Thyroid gland (tissue), 4 donors: ENCODE data around the gene SLC35B4. TPM values are rescaled to one million over a fixed set of nuclear protein-coding genes. Genes with fewer than 3 reads are reported as not detected.

Source experiments
- DNase-seq, 2 donors: peaks; one replicate each; pipeline ENCODE4 v3.0.0-alpha.2; 2019
- H3K27ac ChIP-seq, 3 donors: fragments of 200-600 bp; sonication (generic); 1 replicate in 2 of 3; 2 replicates in 1 of 3; pipeline ENCODE4 v1.5.1; 2016 to 2019; ENCODE audit warnings: mild to moderate bottlenecking in 1 of 3, moderate library complexity in 1 of 3
- H3K27me3 ChIP-seq: fragments of 200-600 bp; sonication (generic); one replicate; pipeline ENCODE4 v1.5.1; 2019
- H3K36me3 ChIP-seq, 2 donors: fragments of 200-600 bp; sonication (generic); one replicate each; pipeline ENCODE4 v1.5.1; 2016 to 2019
- H3K4me1 ChIP-seq, 2 donors: fragments of 200-600 bp; sonication (generic); one replicate each; pipeline ENCODE4 v1.5.1; 2017 to 2019
- H3K4me3 ChIP-seq, 3 donors: fragments of 200-600 bp; sonication (generic); replicated peaks in 1 of 3; 1 replicate in 2 of 3; 2 replicates in 1 of 3; pipeline ENCODE4 v1.5.1; 2016; ENCODE audit warnings: mild to moderate bottlenecking in 1 of 3
- H3K9me3 ChIP-seq: fragments of 200-600 bp; sonication (generic); one replicate; pipeline ENCODE4 v1.5.1; 2017
- CTCF ChIP-seq, 6 experiments: fragments of 200-600 bp in 3 of 6; fragments of 450-650 bp in 3 of 6; sonication (generic) in 3 of 6; IDR thresholded peaks; one replicate each; pipeline ENCODE4 v1.5.1; 2016 to 2019; ENCODE audit warnings: antibody characterized with exemption in 6 of 6, mild to moderate bottlenecking in 2 of 6, inconsistent platforms in 1 of 6, moderate library complexity in 1 of 6
- POLR2A ChIP-seq, 2 donors: fragments of 450-650 bp; IDR thresholded peaks; one replicate each; pipeline ENCODE4 v1.6.1; 2017; ENCODE audit warnings: antibody characterized with exemption in 2 of 2, mild to moderate bottlenecking in 2 of 2, moderate library complexity in 1 of 2
- WGBS, 2 donors: methylation state at CpG; one replicate each; pipeline ENCODE4 v1.1.5; 2017; 5-methylcytosine and 5-hydroxymethylcytosine counted together
- intact Hi-C: fragments of 100-400 bp; cut with DNase I; formaldehyde crosslinking; loops from one replicate; pipeline ENCODE4 v1.15.1; 2023
- total RNA-seq, 4 donors: library from RNA; depleted of rRNA; stranded (reverse); fragments of >200 nt; gene quantifications; one replicate each; pipeline ENCODE4 v1.2.3, GENCODE V29; 2016

Gene SLC35B4
- total RNA-seq, 4 donors from 2014 or later, result 8.0 to 11.3 (median 8.9) TPM

DNA sequence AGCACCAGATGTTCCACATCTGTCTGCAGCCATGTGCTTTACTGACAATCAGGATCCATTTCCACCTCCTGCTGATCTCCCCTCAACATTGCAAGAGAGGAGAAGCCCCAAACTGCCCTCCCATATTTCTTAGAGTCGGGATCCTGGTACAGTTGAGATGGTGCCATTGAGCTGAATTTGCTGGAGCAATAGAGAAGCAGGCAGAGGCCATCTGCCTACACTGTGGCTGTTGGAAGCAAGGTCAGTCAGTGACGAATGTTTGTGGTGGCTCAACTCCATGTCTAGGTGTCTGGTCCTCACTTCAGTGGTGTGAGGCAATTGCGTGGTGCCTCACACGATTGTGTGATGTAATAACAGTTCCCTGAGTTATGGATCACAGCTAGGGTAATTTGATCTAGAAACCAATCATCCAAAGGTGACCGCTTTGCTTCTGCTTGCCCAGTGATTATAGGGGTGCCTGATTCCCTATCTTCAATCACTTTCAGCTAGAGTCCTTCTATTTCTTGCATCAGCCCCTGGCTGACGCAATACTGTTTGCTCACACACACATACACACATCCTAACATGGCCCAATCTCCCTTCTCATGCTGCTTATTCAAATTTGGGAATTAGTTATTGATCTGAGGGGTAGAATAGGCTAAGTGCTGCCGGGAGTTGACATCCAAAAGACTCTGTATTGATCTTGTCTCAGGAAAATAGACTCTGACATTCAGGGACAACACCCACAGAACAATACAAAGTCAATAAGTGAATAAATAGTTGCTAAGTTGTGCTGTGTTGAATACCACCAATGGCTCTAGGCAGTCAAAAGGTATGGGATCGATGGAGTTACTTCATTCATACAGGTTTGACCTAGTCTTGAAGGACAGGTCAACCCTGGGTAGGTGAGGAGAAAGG lies 46.1 kb upstream of the SLC35B4 start:
- intact Hi-C loops, result no loop called here
- Histone ChIP-seq H3K9me3 (no peaks in the 10 kb centered on the region), H3K4me3 (no peak overlapping the region), H3K27me3 (no peaks in the 10 kb centered on the region), H3K4me1 (no peaks in the 10 kb centered on the region), H3K36me3 (no peaks in the 10 kb centered on the region), H3K27ac (no peak overlapping the region)
- TF ChIP-seq CTCF (IDR thresholded peaks at IDR 0.05) (no peak), POLR2A (IDR thresholded peaks at IDR 0.05) (no peak)
- no peak for DNase-seq
- 82 to 87% methylated on average over 8 of the region's 8 CpGs for WGBS, 2 donors

- Histone ChIP-seq H3K36me3 (no peaks in the 10 kb centered on the region), H3K27me3 (no peaks in the 10 kb centered on the region), H3K9me3 (no peaks in the 10 kb centered on the region), H3K27ac (no peak overlapping the region), H3K4me1 (no peaks in the 10 kb centered on the region), H3K4me3 (no peak overlapping the region)
- intact Hi-C loops, result no loop called here
- DNase-seq, result no peak
- TF ChIP-seq CTCF (IDR thresholded peaks at IDR 0.05) (no peak), POLR2A (IDR thresholded peaks at IDR 0.05) (no peak)
- 67 to 78% methylated on average over 5 of the region's 5 CpGs for WGBS, 2 donors
These were observed 43.2 kb upstream of the SLC35B4 start for GRCh38 chr7:134359787-134360432.

DNA sequence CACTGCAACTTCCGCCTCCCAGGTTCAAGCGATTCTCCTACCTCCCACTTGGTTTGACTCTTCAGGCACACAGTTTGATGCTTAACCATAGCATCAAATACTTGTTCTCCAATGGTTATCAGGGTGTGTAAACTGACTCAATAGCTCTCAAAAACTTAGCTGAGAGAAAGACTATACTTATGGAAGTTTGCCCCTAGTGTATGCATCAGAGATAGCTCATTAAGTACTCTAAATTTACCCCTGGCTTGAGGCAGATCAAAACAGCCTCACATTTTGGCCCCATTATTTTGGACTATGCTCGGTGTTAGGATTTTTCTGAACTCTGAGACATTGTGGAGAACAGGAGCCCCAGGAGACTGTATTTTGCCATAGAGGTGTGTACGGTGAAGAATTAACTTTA lies 40.8 kb upstream of the SLC35B4 start:
- TF ChIP-seq CTCF (IDR thresholded peaks at IDR 0.05) (no peak), POLR2A (IDR thresholded peaks at IDR 0.05) (no peak)
- Histone ChIP-seq H3K36me3 (no peaks in the 10 kb centered on the region), H3K9me3 (no peaks in the 10 kb centered on the region), H3K27me3 (no peaks in the 10 kb centered on the region), H3K4me3 (no peak overlapping the region), H3K27ac (no peak overlapping the region), H3K4me1 (no peaks in the 10 kb centered on the region)
- intact Hi-C loops, result no loop called here
- DNase-seq, result no peak
- WGBS, 2 donors, result 95% methylated on average over 4 of the region's 4 CpGs

DNA sequence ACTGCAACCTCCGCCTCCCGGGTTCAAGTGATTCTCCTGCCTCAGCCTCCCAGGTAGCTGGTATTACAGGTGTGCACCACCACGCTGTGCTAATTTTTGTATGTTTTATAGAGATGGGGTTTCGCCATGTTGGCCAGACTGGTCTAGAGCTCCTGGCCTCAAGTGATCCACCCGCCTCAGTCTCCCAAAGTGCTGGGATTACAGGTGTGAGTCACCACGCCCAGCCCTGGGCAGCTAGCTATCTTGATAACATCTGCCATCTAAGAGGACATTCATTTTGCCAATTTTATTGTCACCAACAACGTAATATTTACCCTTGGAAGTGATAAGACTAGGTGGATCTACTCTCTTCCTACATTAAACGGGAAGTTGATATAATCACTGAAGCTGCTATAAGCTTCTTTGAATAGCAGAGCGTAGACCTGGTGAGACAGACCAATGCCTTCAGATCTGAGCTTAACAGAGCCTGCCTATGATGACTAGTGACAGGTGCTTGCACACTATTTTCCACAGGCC lies 39.7 kb upstream of the SLC35B4 start:
- Histone ChIP-seq H3K9me3 (no peaks in the 10 kb centered on the region), H3K4me1 (no peaks in the 10 kb centered on the region), H3K27ac (no peak overlapping the region), H3K36me3 (no peaks in the 10 kb centered on the region), H3K4me3 (no peak overlapping the region), H3K27me3 (no peaks in the 10 kb centered on the region)
- DNase-seq, result no peak
- TF ChIP-seq POLR2A (IDR thresholded peaks at IDR 0.05), result no peak
- TF ChIP-seq CTCF (IDR thresholded peaks at IDR 0.05), result no peak
- intact Hi-C loops, result no loop called here
- WGBS, 2 donors, result 94 to 95% methylated on average over 9 of the region's 9 CpGs

- Histone ChIP-seq H3K4me3 (no peak overlapping the region), H3K27me3 (no peaks in the 10 kb centered on the region), H3K4me1 (no peaks in the 10 kb centered on the region), H3K27ac (no peak overlapping the region), H3K9me3 (no peaks in the 10 kb centered on the region), H3K36me3 (no peaks in the 10 kb centered on the region)
- intact Hi-C loops, result no loop called here
- DNase-seq, result peak in 1 of 2 donors; percentile 16
- WGBS, 2 donors, result 43 to 57% methylated on average over 4 of the region's 4 CpGs
- TF ChIP-seq CTCF (IDR thresholded peaks at IDR 0.05) (no peak), POLR2A (IDR thresholded peaks at IDR 0.05) (no peak)
These were observed 39.2 kb upstream of the SLC35B4 start for GRCh38 chr7:134355927-134356326.
